Embryonic facial prominence (tissue), 1 donor: Measurements from ENCODE around the gene KIF18B.
A peak's percentile ranks its signal among the peaks of the same experiment; 100 is the strongest.

ENCODE experiments used
- DNase-seq: peaks from one replicate; pipeline ENCODE4 v3.0.0-alpha.2; 2016; ENCODE audit errors: extremely low spot score

Gene KIF18B

DNA sequence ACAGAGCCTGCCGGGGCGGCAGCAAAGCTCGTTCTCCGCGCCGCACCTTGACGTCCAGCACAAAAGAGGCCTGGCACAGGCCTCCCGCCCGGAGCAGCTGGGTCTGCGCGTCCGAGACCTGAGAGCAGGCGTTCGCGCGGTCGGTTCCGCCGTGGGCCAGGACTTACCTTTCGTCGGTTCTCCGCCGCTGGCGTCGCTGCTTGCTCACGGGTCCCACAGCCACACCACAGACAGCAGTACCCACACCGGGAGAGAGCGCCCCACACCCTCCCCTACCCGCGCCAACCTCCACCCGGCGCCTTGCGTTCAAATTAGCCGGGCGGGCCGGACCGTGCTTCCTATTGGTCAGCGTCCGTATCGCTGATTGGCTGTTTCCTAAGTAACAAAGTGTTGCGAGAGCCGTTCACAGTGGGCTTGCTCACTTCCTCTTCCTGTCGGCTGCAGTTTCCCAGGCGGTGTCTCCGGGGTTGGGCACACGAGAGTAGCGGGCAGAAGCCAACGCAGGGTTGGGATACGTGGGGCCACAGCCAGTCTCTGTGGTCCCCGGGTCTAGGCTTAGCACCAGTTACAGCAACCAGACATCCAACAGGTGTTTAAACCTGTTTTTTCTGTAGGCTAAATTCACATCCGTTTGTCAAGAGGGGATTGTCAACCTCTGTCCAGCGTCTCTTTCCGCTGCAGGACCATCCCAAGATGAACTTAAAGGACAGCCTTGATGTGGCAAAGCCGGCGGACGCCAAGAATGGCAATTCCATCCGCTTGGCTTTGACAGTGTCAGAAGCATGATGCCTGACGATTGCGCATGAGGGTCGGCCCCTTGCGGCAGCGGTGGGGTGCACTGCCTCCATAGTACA, at the start of gene KIF18B:
Gene KIF18B, minus strand, starts transcription at position 313 of the 854 bp plus-strand sequence. CDS start 11,429 bp downstream, outside the sequence.
- DNase-seq: peak; percentile 85

DNA sequence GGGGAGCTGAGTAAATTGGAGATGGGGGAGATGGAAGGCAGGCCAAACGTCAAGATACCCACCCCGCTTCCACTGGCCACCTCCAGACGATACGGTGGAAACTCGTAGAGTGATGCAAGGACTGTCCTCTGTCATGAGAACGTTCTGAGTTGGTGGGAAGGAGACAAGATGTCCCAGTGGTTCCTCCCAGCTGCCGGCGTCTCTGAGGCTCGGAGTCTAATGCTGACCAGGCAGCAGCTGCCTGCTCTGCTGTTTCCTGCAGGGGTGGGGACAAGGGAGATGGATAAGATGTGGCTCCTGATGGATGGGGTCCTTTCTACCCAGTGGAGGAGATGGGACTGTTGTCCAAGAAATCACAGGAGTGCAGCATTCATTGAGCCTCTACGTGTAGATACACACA, 48.7 kb upstream of the KIF18B start:
- no peak for DNase-seq

DNA sequence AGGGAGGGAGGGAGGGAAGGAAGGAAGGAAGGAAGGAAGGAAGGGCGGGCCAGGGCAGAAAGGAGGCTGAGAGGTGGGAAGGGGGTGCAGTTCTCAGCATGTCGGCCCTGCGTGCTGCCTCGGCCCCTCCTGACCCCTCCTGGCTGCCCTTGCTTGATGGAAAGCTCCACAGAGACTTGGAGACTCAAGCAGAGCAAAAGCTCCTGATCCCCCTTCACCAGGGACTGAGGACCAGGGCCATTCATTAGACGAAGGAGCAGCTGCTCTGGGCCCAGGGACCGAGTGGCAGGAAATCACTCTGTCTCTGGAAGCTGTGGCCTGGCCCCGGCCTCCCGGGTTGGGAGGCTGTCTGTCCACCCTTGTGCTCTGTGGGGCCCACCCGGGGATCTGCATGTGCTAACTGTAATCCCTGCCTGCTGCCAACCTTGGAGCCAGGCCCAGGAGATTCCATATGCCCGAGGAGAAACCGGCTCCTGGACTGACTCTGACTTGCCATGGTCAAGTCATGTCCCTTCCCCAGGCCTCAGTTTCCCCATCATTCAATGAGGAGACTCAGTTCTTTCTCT, 47.9 kb upstream of the KIF18B start:
- DNase-seq: no peak

DNA sequence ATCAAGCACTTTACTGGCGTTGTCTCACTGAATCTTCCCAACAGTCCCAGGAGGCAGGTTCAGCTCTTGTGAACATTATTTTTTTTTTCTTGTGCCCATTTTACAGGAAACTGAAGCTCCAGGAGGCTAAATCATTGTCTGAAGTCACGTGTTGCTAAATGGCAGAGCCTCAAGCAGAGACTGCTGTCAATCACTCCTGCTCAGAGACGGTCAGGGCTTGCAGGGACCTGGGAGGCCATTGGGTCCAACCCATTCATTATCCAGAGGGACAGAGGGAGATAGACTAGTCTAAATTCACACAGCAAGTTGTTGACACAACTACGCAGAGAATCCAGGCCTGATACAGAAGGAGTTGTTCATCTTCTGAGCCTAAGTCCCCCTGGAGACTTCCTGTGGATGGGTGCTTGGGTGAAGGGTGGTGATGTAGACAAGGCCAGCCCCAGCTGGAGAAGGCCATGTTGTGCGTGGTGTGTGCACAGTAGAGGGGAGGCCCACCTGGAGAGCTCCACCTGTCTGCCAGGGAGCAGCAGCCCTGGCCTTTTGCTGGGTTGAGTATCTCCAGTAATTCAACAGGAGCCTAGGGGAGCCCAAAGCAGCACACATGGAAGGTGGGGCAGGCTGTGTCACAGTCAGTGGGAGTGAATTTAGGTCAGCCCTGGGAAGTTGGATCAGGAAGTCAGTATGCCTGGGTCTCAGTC, 44.8 kb upstream of the KIF18B start:
- DNase-seq: no peak

DNA sequence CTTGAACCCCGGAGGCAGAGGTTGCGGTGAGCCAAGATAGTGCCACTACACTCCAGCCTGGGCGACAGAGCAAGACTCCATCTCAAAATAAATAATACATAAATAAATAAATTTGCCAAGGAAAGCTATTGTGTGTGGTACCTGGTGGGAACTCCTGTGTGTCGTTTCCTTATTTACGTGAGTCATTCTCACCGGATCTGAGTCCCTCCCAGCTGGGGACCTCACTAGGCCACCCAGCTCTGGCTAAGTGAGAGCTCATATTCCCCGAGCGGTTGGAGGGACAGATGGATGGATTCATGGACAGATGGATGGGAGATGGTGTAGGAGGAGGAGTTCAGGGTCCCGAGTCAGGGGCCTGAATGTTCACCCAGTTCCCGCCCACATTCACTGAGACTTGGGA, 43.4 kb upstream of the KIF18B start:
- DNase-seq: no peak

DNA sequence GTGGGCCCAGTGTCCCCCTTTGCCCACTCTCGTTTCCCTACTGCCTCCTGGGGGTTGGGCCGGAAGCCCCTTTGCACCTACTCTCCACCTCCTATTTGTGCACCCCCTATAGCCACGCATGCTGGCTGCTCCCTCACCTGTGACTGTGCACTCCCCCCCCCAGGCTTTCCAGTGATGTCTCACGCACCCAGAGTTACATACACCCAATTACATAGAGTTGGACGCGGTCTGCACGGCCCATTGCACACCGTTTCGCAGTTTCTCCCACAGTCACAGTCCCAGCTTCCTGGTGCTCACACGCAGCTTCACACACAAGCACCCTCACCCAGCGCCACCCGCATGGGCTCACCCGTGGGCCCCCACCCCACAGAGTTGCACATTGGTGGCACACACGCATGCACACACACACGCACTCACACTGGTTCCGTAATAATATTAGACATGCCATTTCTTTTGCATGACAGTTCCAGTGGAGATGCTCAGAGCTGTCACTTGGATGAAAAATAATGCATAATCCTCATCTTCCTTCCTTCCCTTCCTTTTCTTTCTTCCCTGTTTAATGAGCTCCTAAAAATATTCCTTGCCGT, 42.1 kb upstream of the KIF18B start:
- no peak for DNase-seq

DNA sequence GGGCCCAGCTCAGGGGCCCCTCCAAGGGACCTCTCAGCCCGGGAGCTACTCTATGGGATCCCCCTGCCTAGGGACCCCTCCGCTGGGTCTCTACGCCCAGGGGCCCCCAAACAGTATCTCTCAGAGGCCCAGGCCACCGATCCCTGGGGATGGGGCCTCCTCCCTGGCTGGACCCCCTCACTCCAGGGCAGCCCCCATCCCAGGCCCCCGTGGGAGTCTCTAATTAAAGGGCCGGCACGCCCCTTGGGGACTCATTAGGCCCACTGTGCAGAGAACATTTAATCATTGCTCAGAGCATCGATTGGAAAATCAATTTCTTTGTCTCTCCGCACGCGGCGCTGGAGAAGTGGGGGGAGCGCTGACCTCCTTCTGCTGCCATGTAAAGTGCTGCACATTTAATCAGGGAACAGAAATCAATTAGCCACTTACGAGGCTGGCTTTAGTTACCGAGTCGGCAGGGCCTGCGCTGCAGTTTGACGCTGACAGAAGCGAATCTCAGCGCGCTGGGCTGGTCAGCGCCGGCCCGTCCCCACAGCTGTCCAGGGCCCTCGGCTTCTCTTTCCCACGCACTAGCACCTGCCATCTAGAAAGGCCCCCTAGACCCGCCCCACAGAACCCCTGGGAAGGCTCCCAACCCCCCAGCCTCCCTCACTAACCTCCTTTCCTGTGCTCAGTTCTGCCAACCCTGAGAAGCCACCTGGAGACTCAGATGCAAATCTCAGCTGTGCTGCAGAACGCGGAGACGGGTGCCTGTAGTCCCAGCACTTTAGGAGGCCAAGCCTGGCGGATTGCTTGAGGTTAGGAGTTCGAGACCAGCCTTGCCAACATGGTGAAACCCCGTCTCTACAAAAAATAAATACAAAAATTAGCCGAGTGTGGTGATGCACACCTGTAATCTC, 40.7 kb upstream of the KIF18B start:
- DNase-seq: no peak

DNA sequence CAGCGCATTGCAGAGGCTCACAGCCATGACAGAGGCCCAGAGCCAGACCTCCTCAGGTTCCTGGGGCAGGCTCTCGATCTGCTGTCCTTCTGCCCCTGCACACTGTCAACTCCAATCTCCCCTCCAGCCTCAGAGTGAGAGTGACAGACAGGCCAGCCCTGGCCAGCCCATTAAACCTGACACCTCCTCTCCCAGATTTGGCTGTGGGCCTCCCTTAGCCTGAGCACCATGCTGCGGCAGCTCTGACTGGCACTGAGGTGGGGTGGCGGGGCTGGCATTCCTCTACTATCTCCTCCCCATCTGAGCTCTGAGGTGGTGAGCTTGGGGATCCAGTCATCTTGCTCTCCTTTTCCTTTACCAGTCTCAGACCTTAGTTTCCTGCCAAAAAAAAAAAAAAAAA, 36.0 kb upstream of the KIF18B start:
- DNase-seq: no peak

DNA sequence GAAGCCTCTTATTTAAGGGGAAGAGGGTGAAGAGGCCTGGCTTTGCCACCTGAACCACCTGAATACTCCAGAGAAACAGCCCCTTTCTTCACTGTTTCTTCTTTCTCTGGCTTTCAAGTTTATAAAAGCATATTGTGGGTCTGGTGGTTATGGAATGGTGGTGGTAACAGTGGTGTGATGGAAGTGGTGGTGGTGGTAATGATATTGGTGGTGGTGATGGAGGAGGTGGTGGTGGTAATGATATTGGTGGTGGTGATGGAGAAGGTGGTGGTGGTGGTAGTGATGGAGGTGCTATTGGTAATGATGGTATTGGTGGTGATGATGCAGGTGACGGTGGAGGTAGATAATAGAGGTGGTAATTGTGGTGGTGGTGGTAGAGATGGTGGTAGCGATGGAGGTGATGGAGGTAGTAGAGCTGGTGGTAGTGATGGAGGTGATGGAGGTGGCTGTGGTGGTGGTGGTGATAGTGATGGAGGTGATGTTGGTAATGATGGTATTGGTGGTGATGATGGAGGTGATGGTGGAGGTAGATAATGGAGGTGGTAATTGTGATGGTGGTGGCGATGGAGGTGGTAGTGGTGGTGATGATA, 34.6 kb upstream of the KIF18B start:
- DNase-seq: no peak

DNA sequence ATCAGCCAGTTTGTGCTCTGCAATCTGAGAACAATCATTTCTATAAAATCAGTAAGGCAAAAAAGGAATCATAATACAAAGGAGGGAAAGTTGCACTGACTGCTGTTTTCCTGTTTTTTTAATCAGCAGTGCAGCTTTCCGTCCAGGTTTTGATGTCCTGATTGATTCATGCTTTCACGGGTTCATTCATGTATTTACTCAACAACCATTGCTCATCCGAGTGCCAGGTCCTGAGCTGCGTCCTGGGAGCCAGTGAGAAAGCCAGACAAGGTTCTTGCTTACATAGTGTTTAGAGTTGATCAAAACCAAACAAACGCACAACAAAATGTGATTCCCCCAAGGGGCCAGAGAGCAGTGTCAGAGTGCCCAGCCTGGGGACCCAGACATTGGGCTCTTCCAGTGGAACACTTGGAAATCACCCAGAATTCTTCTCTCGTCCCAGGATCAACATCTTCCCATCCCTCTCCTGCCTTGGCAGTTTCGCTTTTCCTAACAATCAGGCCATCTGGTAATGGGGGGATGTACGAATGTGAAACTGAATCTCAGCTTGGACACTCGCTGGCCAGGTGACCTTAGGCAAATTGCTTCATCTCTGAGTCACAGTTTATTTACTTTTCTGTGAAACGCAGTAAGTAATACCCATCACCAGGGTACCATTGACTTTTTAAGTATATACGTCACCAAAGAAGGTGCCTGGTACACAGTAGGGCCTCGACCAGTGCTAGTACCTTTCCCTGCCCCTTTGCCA, 33.8 kb upstream of the KIF18B start:
- DNase-seq: no peak

DNA sequence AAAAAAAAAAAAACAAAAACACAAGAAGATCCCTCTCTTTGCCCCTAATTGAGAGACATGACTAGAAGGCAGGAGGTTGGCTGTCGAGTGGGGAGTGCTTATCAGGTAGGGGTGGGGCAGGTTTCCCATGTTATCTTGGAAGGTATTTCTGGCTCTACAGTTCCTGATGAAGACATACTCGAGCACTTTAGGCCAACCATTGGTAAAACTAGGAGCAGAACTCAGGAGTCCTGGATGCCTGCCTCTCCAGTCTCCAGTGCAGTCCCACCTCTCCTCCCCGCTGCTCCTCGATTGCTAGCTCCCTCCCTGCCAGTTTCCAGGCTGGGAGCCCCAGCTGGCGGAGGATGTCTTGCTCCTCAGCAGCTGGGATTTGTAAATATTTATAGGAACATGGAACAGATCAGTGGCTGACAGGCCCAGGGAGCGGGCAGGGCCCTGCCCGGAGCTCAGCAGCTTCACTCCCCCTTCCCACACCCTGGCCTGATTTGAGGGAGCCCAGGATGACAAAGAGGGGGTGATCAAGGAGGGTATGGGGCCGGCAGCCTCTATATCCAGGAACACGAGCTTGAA, 31.9 kb upstream of the KIF18B start:
- no peak for DNase-seq

DNA sequence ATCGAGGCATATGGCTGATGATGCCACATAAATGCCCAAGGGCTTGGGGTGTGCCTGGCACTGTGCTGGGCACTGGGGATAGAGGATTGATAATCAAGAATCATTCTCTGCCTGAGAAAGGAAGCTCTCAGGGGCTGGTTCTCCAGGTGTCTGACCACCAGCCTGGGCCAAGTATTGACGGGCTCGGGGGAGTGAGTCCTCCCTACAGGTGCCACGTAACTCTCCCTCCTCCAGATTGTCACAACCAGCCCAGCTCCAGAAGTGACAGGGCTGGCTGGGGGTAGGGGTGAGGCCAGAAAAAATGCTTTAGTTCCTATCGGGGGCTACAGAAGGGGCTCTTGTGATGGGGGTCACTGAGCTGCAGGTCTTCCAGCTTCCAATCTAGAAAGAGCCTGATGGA, 31.2 kb upstream of the KIF18B start:
- DNase-seq: no peak

DNA sequence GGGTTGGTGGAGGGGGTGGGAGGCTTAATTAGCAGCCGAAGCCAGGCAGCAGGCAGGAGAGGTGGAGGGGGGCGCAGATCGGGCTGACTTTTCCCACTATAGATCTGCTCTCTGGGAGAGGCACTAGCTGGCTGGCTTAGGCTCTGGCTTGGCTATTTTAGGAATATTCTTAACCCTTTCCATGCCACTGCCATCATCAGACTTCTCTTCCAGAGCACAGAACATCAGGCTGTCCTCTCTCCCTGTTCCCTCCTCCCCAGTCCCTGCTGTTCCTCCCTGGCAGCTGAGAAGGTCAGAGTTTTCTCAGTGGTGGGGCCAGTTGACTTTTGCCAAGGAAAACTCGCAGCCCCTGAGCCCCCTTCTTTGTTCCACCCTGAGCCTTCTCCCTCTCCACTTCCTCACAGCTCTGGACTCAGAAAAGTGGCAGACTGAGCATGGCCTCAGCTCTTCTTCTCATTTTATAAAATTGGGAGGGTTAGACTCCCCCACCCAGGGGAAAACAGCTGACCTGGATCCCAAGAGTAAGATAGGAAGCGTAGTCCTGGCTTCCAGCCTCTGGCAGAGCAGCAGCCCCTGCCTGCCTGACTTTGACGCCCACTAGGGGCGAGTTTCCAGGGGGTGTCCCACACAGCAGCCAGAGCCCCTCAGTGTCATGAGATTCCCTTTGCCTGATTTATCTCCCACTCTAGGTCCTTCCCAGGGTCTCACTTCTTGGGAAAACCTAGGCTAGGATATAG, 30.4 kb upstream of the KIF18B start:
- no peak for DNase-seq

DNA sequence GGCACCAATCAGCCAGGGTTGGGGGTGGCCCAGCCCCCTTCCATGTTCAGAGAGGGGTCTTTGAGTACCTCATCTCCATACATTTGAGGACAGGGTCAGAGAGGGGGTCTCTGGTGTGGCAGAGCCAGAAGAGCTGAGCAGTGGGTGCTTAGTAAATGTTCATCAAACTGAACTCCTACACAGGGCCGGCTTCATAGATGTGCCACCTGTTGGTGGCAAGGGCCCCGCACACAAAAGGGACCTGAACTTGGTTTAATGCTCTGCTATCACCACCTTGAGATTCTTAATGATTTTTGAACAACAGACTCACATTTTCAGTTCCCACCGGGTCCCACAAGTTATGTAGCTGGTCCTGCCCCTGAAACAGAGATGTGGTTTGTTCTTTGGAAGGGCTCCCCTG, 29.5 kb upstream of the KIF18B start:
- no peak for DNase-seq

DNA sequence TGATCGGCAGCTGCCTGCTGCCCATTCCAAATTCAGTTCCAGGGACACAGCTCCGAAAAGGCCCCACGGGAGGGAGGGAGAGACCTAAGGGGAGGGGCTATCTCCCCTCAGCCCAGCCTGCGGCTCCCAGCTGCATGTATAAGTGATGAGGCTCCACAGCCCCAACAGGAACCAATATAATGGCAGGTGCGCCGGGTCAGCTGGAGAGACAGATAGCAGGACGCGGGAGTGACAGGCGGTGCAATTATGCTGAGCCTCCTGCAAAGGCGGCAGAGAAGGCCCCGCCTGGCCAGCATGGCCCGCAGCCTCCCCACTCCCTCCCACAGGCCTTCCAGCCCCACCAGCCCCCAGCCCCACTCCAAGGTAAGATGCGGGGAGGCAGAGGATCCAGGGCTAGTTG, 28.6 kb upstream of the KIF18B start:
- DNase-seq: no peak

DNA sequence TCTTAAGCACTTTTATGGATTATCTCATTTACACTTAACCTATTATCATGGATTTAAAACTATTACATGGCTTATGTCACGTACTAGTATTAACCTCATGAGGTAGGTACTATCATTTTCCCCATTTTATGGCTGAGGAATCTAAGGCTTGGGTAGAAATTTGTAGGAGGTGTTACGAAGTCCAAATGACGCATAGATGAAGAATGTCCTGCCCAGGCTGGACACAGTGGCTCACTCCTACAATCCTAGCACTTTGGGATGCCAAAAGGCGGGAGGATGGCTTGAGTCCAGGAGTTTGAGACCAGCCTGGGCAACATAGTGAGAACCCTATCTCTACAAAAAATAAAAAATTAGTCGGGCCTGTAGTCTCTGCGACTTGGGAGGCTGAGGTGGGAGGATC, 25.4 kb upstream of the KIF18B start:
- no peak for DNase-seq

DNA sequence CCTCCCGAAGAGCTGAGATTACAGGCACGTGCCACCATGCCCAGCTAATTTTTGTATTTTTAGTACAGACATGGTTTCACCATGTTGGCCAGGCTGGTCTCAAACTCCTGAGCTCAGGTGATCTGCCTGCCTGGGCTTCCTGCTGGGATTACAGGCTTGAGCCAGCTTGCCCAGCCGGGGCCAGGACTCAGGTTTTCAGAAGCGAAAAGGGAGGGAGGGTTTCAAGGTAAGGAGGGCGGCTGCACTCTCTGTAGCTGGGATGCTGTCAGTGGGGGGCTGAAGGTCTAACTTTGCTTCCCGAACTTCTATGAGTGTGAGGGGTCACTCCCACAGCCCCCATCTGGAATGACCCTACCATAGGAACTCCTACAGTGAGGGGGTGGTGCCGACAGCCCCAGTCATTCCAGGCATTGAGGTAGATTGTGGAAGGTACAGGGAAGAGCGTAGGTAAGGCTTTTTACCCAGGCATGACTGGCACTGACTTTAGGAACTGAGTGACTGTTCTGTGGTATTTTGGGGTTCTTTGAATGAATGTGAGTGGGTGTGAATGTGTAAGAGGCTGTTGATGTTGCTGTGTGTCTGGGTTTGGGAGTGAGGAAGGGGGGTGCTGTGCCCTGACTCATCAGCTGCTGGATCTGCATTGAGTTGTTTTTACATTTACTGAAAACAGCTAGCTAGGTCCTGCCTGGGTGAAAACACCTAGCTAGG, 24.4 kb upstream of the KIF18B start:
- no peak for DNase-seq

DNA sequence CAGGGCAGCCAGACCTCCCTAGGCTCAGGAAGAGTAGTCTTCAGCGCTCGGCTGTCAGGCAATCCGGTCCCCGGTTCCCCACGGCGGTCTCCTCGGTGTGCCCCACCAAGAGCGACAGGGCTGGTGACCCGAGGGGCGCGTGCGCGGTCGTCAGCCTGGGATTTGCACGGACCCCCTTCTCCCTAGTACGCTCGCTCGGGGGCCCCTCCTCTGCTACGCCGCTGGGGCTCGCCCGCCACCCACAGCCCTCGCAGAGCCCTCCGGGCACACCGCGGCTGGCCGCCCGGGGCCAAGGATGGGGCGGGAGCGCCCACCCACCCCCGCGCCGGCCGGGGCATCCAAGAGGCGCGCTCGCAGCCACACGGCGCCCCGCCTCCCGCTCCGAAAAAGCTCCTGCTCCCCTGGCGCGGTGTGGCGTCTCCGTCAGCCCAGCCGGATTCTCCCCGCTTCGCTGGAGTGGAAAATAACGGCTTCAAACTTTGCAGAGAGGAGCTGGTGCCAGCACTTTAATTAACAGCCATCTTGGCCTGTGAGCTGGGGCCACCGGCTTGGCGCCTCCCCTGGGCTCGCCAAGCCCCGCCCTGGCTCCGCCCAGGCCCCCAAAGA, 22.7 kb upstream of the KIF18B start:
- no peak for DNase-seq
